H9 (cell line): Measurements from ENCODE around the gene AHNAK2. TPM values are rescaled to one million over a fixed set of nuclear protein-coding genes. Genes with fewer than 3 reads are reported as not detected.

Experiments
- DNase-seq: peaks from one replicate; pipeline ENCODE4 v3.0.0-alpha.2; 2017
- H2AFZ ChIP-seq: one replicate; pipeline ENCODE4 v1.6.1; 2013; ENCODE audit warnings: mild to moderate bottlenecking, low read length, control low read depth, moderate library complexity
- H2AK5ac ChIP-seq: 2 replicates; pipeline ENCODE4 v1.6.1; 2013; ENCODE audit warnings: low read length, control low read depth, mixed read lengths; ENCODE audit not compliant: insufficient read length
- H2BK120ac ChIP-seq: one replicate; pipeline ENCODE4 v1.6.1; 2013; ENCODE audit warnings: low read depth, mild to moderate bottlenecking, low read length, control low read depth, inconsistent platforms; ENCODE audit not compliant: poor library complexity, severe bottlenecking
- H2BK12ac ChIP-seq: 2 replicates; pipeline ENCODE4 v1.6.1; 2013; ENCODE audit warnings: low read length, control low read depth, mixed read lengths, low read depth; ENCODE audit not compliant: insufficient read length
- H2BK15ac ChIP-seq: 2 replicates; pipeline ENCODE4 v1.6.1; 2013; ENCODE audit warnings: low read depth, low read length, control low read depth
- H2BK20ac ChIP-seq: one replicate; pipeline ENCODE4 v1.6.1; 2013; ENCODE audit warnings: low read depth, mild to moderate bottlenecking, low read length, control low read depth, inconsistent platforms; ENCODE audit not compliant: poor library complexity, severe bottlenecking
- H2BK5ac ChIP-seq: 2 replicates; pipeline ENCODE4 v1.6.1; 2013; ENCODE audit warnings: low read length, control low read depth, mixed read lengths; ENCODE audit not compliant: insufficient read length
- H3K14ac ChIP-seq: 2 replicates; pipeline ENCODE4 v1.6.1; 2013; ENCODE audit warnings: low read length, control low read depth; ENCODE audit not compliant: insufficient read depth
- H3K18ac ChIP-seq: 2 replicates; pipeline ENCODE4 v1.6.1; 2013; ENCODE audit warnings: low read depth, mild to moderate bottlenecking, mixed read lengths, low read length, control low read depth; ENCODE audit not compliant: insufficient read length
- H3K23ac ChIP-seq: 2 replicates; pipeline ENCODE4 v1.6.1; 2013; ENCODE audit warnings: low read length, control low read depth, mixed read lengths, low read depth; ENCODE audit not compliant: insufficient read length
- H3K23me2 ChIP-seq: 2 replicates; pipeline ENCODE4 v1.6.1; 2013; ENCODE audit warnings: low read depth, mild to moderate bottlenecking, mixed read lengths, low read length, control low read depth; ENCODE audit not compliant: insufficient read length, poor library complexity, severe bottlenecking
- H3K27ac ChIP-seq: 2 replicates; pipeline ENCODE4 v1.5.1; 2013; ENCODE audit warnings: low read length, control low read depth, mixed read lengths, low read depth; ENCODE audit not compliant: insufficient read length
- H3K27me3 ChIP-seq: 2 replicates; pipeline ENCODE4 v1.6.1; 2013; ENCODE audit warnings: low read length, control low read depth, inconsistent platforms; ENCODE audit not compliant: insufficient read depth
- H3K4ac ChIP-seq: 2 replicates; pipeline ENCODE4 v1.6.1; 2013; ENCODE audit warnings: low read depth, mild to moderate bottlenecking, control low read depth, inconsistent platforms, low read length, moderate library complexity
- H3K4me1 ChIP-seq: 2 replicates; pipeline ENCODE4 v1.6.1; 2013; ENCODE audit warnings: low read length, control low read depth, inconsistent platforms; ENCODE audit not compliant: insufficient read depth
- H3K4me2 ChIP-seq: 2 replicates; pipeline ENCODE4 v1.6.1; 2013; ENCODE audit warnings: low read length, control low read depth, mixed read lengths; ENCODE audit not compliant: insufficient read length, insufficient read depth
- H3K56ac ChIP-seq: 2 replicates; pipeline ENCODE4 v1.6.1; 2013; ENCODE audit warnings: low read depth, mild to moderate bottlenecking, mixed read lengths, low read length, control low read depth; ENCODE audit not compliant: insufficient read length
- H3K79me1 ChIP-seq: 2 replicates; pipeline ENCODE4 v1.6.1; 2013; ENCODE audit warnings: low read depth, mild to moderate bottlenecking, moderate library complexity, low read length, control low read depth, inconsistent platforms; ENCODE audit not compliant: insufficient read depth, poor library complexity, severe bottlenecking
- H3K79me2 ChIP-seq: 2 replicates; pipeline ENCODE4 v1.6.1; 2013; ENCODE audit warnings: low read length, control low read depth, inconsistent platforms; ENCODE audit not compliant: insufficient read depth
- H3K9ac ChIP-seq: 2 replicates; pipeline ENCODE4 v1.6.1; 2013; ENCODE audit warnings: low read length, control low read depth, mixed read lengths; ENCODE audit not compliant: insufficient read length; ENCODE audit errors: extremely low read depth
- H3K9me3 ChIP-seq: one replicate; pipeline ENCODE4 v1.6.1; 2013; ENCODE audit warnings: low read depth, low read length, inconsistent platforms; ENCODE audit not compliant: control insufficient read depth
- H3T11ph ChIP-seq: one replicate; pipeline ENCODE4 v1.6.1; 2013; ENCODE audit warnings: mild to moderate bottlenecking, low read length, control low read depth, inconsistent platforms
- H4K20me1 ChIP-seq: one replicate; pipeline ENCODE4 v1.6.1; 2013; ENCODE audit not compliant: control insufficient read depth, insufficient read length, insufficient read depth
- H4K5ac ChIP-seq: 2 replicates; pipeline ENCODE4 v1.6.1; 2013; ENCODE audit warnings: low read depth, mild to moderate bottlenecking, mixed read lengths, low read length, control low read depth; ENCODE audit not compliant: insufficient read length
- H4K8ac ChIP-seq: replicated peaks from 2 replicates; pipeline ENCODE4 v1.6.1; 2013; ENCODE audit warnings: low read length, control low read depth, mixed read lengths, low read depth; ENCODE audit not compliant: insufficient read length
- H4K91ac ChIP-seq: 2 replicates; pipeline ENCODE4 v1.6.1; 2013; ENCODE audit warnings: low read depth, mild to moderate bottlenecking, moderate library complexity, mixed read lengths, low read length, control low read depth; ENCODE audit not compliant: insufficient read length
- H3K27ac Mint-ChIP-seq, 3 experiments: 2 replicates in 2 of 3; 3 replicates in 1 of 3; pipeline ENCODE4 v1.8.0; 2020 to 2021; ENCODE audit warnings: mixed read lengths in 3 of 3, mild to moderate bottlenecking in 1 of 3, moderate library complexity in 1 of 3
- H3K27me3 Mint-ChIP-seq: 2 replicates; pipeline ENCODE4 v1.8.0; 2021; ENCODE audit warnings: low read depth, mild to moderate bottlenecking, moderate library complexity, mixed read lengths
- H3K36me3 Mint-ChIP-seq, 3 experiments: 2 replicates in 2 of 3; 3 replicates in 1 of 3; pipeline ENCODE4 v1.8.0; 2020 to 2021; ENCODE audit warnings: low read depth in 3 of 3, mixed read lengths in 3 of 3; ENCODE audit not compliant: insufficient read depth in 1 of 3
- H3K4me1 Mint-ChIP-seq, 2 experiments: 2 replicates each; pipeline ENCODE4 v1.8.0; 2020; ENCODE audit warnings: mixed read lengths in 2 of 2
- H3K4me3 Mint-ChIP-seq, 2 experiments: 2 replicates in 1 of 2; 3 replicates in 1 of 2; pipeline ENCODE4 v1.8.0; 2020 to 2021; ENCODE audit warnings: mild to moderate bottlenecking in 2 of 2, mixed read lengths in 2 of 2, moderate library complexity in 1 of 2
- H3K9me3 Mint-ChIP-seq, 2 experiments: 2 replicates in 1 of 2; 3 replicates in 1 of 2; pipeline ENCODE4 v1.8.0; 2020; ENCODE audit warnings: mild to moderate bottlenecking in 2 of 2, mixed read lengths in 2 of 2, moderate library complexity in 1 of 2
- WGBS: extraction: QIAGEN DNeasy Blood & Tissue Kit; methylation state at CpG from one replicate; pipeline ENCODE4 v1.1.7; 2013; ENCODE audit warnings: missing lambda C conversion rate, low lambda C conversion rate, mixed read lengths; ENCODE audit not compliant: insufficient read length; ENCODE audit errors: extremely low coverage; 5-methylcytosine and 5-hydroxymethylcytosine counted together
- total RNA-seq: library from RNA; stranded (reverse); gene quantifications from 2 replicates; pipeline ENCODE4 v1.2.1, GENCODE V29; 2021
- TF ChIP-seq, protein P1 (sequence below): fragments of 200-600 bp; sonication (generic); conservative IDR thresholded peaks from 3 replicates; pipeline ENCODE4 v1.8.0; 2021; ENCODE audit warnings: antibody characterized with exemption, mild to moderate bottlenecking

The AHNAK2 gene
- total RNA-seq, 1 experiment from 2014 or later: 2.8 TPM

DNA sequence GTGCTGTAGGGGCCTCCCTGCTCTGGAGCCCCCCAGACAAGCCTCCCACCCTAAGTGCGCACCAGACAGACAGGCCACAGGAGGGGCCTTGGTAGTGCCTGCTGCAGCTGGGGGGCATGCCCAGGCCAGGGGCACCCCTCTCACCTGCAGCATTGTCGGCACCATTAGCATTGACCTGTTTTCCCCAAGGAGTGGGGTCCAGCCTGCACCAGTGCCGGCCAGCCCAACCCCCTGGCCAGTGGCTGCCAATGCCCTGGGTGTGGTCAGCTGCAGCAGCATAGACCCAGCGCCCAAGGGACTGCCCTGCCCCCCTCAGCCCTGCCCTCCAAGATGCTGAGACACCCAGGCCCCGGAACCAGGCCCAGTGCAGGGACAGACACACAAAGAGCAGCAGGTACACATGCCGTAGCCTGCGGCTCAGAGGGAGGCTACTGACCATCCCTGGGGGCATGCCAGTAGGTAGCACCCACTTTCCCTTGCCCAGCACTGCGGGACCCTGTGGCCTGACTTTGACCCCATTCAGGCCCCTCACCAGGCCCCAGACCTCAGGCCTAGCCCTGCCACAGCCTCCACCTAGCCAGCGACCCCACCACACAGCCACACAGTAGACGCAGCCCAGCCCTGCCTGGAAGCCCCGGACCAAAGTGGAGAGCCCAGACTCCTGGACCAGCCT lies 1.0 kb downstream of the AHNAK2 start:
- no peaks in the 10 kb centered on the region for H3K9me3 ChIP-seq
- WGBS: no CpG with 5 or more reads among the region's 11 CpGs
- H4K91ac ChIP-seq: no peak overlapping the region
- no peak overlapping the region for H2BK15ac ChIP-seq
- H3K79me2 ChIP-seq: no peaks in the 10 kb centered on the region
- no peak overlapping the region for H3K4ac ChIP-seq
- H3K23me2 ChIP-seq: no peaks in the 10 kb centered on the region
- Mint-ChIP-seq H3K4me3 (peak overlapping the region; percentile 72 to 88), H3K36me3 (no peaks in the 10 kb centered on the region), H3K9me3 (no peaks in the 10 kb centered on the region; a peak in 1 of 5 replicates), H3K4me1 (peaks cover 11 to 24% of the 10 kb centered on the region in 2 experiments), H3K27me3 (peaks cover 55% of the 10 kb centered on the region), H3K27ac (no peak overlapping the region)
- H3K4me2 ChIP-seq: peak overlapping the region; percentile 46
- no peak overlapping the region for H3K18ac ChIP-seq
- peaks cover 14% of the 10 kb centered on the region; the same call in 1 of the 2 replicates for H3K27me3 ChIP-seq
- no peak overlapping the region for H2BK20ac ChIP-seq
- no peak overlapping the region for H2BK5ac ChIP-seq
- no peak overlapping the region for H3K14ac ChIP-seq
- peaks cover 7% of the 10 kb centered on the region for H4K20me1 ChIP-seq
- H2AFZ ChIP-seq: no peak overlapping the region
- no peak overlapping the region for H4K8ac ChIP-seq
- TF ChIP-seq, protein P1, sequence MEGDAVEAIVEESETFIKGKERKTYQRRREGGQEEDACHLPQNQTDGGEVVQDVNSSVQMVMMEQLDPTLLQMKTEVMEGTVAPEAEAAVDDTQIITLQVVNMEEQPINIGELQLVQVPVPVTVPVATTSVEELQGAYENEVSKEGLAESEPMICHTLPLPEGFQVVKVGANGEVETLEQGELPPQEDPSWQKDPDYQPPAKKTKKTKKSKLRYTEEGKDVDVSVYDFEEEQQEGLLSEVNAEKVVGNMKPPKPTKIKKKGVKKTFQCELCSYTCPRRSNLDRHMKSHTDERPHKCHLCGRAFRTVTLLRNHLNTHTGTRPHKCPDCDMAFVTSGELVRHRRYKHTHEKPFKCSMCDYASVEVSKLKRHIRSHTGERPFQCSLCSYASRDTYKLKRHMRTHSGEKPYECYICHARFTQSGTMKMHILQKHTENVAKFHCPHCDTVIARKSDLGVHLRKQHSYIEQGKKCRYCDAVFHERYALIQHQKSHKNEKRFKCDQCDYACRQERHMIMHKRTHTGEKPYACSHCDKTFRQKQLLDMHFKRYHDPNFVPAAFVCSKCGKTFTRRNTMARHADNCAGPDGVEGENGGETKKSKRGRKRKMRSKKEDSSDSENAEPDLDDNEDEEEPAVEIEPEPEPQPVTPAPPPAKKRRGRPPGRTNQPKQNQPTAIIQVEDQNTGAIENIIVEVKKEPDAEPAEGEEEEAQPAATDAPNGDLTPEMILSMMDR: no peak
- H3K4me1 ChIP-seq: no peaks in the 10 kb centered on the region
- no peak overlapping the region for H4K5ac ChIP-seq
- no peak overlapping the region for H3K23ac ChIP-seq
- no peaks in the 10 kb centered on the region for H3K79me1 ChIP-seq
- no peak overlapping the region for H3K9ac ChIP-seq
- no peak overlapping the region for H3K27ac ChIP-seq
- H2BK120ac ChIP-seq: no peak overlapping the region
- DNase-seq: no peak
- no peak overlapping the region for H2BK12ac ChIP-seq
- H3T11ph ChIP-seq: no peak overlapping the region
- no peak overlapping the region for H2AK5ac ChIP-seq
- no peak overlapping the region for H3K56ac ChIP-seq
